ENCODE data around the gene ABCC8. TPM values are rescaled to one million over a fixed set of nuclear protein-coding genes. Genes with fewer than 3 reads are reported as not detected.

ABCC8 gene
- total and polyA plus RNA-seq, 2 donors (not counting 1 experiment from before 2014, with no cell fraction given), result 0.03 to 0.17 TPM

GRCh38 chr11:17443423-17443822 lies 33.2 kb downstream of the ABCC8 start:
- Histone ChIP-seq H3K36me3 (replicated peaks in 1 of 2; ENCODE audit: control extremely low read depth in 1 of 2, control insufficient read depth in 1 of 2, extremely low read depth in 1 of 2, insufficient read depth in 2 of 2, low read length in 1 of 2) (no peaks in the 10 kb centered on the region), H4K20me1 (ENCODE audit: control insufficient read depth, insufficient read depth, low read length, poor library complexity, severe bottlenecking) (no peaks in the 10 kb centered on the region), H3K4me3 (ENCODE audit: control extremely low read depth in 1 of 5, extremely low read depth in 1 of 5, insufficient read depth in 1 of 5, low read depth in 2 of 5, low read length in 4 of 5) (no peak overlapping the region), H3K27me3 (replicated peaks in 1 of 4; ENCODE audit: control extremely low read depth in 1 of 4, control insufficient read depth in 3 of 4, insufficient read depth in 4 of 4, low read length in 3 of 4) (peaks cover 0 to 3% (median 1%) of the 10 kb centered on the region in 4 experiments), H3K9ac (ENCODE audit: low read length) (no peak overlapping the region), H3K9me3 (ENCODE audit: control extremely low read depth in 1 of 3, control insufficient read depth in 2 of 3, insufficient read depth in 1 of 3, low read length in 2 of 3) (peaks cover 0 to 4% (median 0%) of the 10 kb centered on the region in 3 donors), H3K79me2 (ENCODE audit: control insufficient read depth, insufficient read depth, low read length) (no peaks in the 10 kb centered on the region), H3K4me2 (replicated peaks; ENCODE audit: low read depth, low read length, poor library complexity, severe bottlenecking) (no peak overlapping the region), H3K27ac (ENCODE audit: low read length in 2 of 2) (no peak overlapping the region), H3K4me1 (ENCODE audit: control insufficient read depth in 2 of 2, insufficient read depth in 2 of 2, low read length in 2 of 2) (no peaks in the 10 kb centered on the region), H2AFZ (ENCODE audit: insufficient read depth, low read depth, low read length, poor library complexity, severe bottlenecking) (no peak overlapping the region)
- no peak for DNase-seq
- POLR2A ChIA-PET, result no interaction called here
- H3K27ac Mint-ChIP-seq, result no peak overlapping the region
- ATAC-seq (ENCODE audit: low read depth), result no peak
- TF ChIP-seq, protein P1, sequence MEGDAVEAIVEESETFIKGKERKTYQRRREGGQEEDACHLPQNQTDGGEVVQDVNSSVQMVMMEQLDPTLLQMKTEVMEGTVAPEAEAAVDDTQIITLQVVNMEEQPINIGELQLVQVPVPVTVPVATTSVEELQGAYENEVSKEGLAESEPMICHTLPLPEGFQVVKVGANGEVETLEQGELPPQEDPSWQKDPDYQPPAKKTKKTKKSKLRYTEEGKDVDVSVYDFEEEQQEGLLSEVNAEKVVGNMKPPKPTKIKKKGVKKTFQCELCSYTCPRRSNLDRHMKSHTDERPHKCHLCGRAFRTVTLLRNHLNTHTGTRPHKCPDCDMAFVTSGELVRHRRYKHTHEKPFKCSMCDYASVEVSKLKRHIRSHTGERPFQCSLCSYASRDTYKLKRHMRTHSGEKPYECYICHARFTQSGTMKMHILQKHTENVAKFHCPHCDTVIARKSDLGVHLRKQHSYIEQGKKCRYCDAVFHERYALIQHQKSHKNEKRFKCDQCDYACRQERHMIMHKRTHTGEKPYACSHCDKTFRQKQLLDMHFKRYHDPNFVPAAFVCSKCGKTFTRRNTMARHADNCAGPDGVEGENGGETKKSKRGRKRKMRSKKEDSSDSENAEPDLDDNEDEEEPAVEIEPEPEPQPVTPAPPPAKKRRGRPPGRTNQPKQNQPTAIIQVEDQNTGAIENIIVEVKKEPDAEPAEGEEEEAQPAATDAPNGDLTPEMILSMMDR (IDR thresholded peaks at IDR 0.05), result no peak
- no peak for TF ChIP-seq EZH2 (IDR thresholded peaks at IDR 0.05; ENCODE audit: borderline replicate concordance, insufficient read depth, low read depth, low read length, poor library complexity, severe bottlenecking)
- no peaks in the 10 kb centered on the region for H3K4me1 Mint-ChIP-seq
- intact Hi-C loops (cut with micrococcal nuclease), result no loop called here
- CTCF ChIA-PET, result no interaction called here
- peaks cover 14% of the 10 kb centered on the region for H3K27me3 Mint-ChIP-seq
- peaks cover 3% of the 10 kb centered on the region for H3K9me3 Mint-ChIP-seq (ENCODE audit: insufficient read depth)
- no CpG with 5 or more reads among the region's 2 CpGs for WGBS (ENCODE audit: insufficient coverage)
- no peak overlapping the region for H3K4me3 Mint-ChIP-seq

- Histone ChIP-seq H4K20me1 (ENCODE audit: control insufficient read depth, insufficient read depth, low read length, poor library complexity, severe bottlenecking) (no peaks in the 10 kb centered on the region), H3K27me3 (replicated peaks in 1 of 4; ENCODE audit: control extremely low read depth in 1 of 4, control insufficient read depth in 3 of 4, insufficient read depth in 4 of 4, low read length in 3 of 4) (peaks cover 0 to 3% (median 1%) of the 10 kb centered on the region in 4 experiments), H3K36me3 (replicated peaks in 1 of 2; ENCODE audit: control extremely low read depth in 1 of 2, control insufficient read depth in 1 of 2, extremely low read depth in 1 of 2, insufficient read depth in 2 of 2, low read length in 1 of 2) (no peaks in the 10 kb centered on the region), H3K9ac (ENCODE audit: low read length) (no peak overlapping the region), H3K4me2 (replicated peaks; ENCODE audit: low read depth, low read length, poor library complexity, severe bottlenecking) (no peak overlapping the region), H2AFZ (ENCODE audit: insufficient read depth, low read depth, low read length, poor library complexity, severe bottlenecking) (no peak overlapping the region), H3K27ac (ENCODE audit: low read length in 2 of 2) (no peak overlapping the region), H3K79me2 (ENCODE audit: control insufficient read depth, insufficient read depth, low read length) (no peaks in the 10 kb centered on the region), H3K9me3 (ENCODE audit: control extremely low read depth in 1 of 3, control insufficient read depth in 2 of 3, insufficient read depth in 1 of 3, low read length in 2 of 3) (peaks cover 0 to 4% (median 0%) of the 10 kb centered on the region in 3 donors), H3K4me3 (ENCODE audit: control extremely low read depth in 1 of 5, extremely low read depth in 1 of 5, insufficient read depth in 1 of 5, low read depth in 2 of 5, low read length in 4 of 5) (no peak overlapping the region), H3K4me1 (ENCODE audit: control insufficient read depth in 2 of 2, insufficient read depth in 2 of 2, low read length in 2 of 2) (no peaks in the 10 kb centered on the region)
- 88% methylated on average over 4 of the region's 4 CpGs for WGBS (ENCODE audit: insufficient coverage)
- CTCF ChIA-PET, result no interaction called here
- H3K4me3 Mint-ChIP-seq, result no peak overlapping the region
- H3K4me1 Mint-ChIP-seq, result no peaks in the 10 kb centered on the region
- intact Hi-C loops (cut with micrococcal nuclease), result no loop called here
- H3K27ac Mint-ChIP-seq, result no peak overlapping the region
- DNase-seq, result no peak
- no peak for TF ChIP-seq EZH2 (IDR thresholded peaks at IDR 0.05; ENCODE audit: borderline replicate concordance, insufficient read depth, low read depth, low read length, poor library complexity, severe bottlenecking)
- TF ChIP-seq, protein P1 (IDR thresholded peaks at IDR 0.05), result no peak
- POLR2A ChIA-PET, result no interaction called here
- ATAC-seq (ENCODE audit: low read depth), result no peak
- peaks cover 3% of the 10 kb centered on the region for H3K9me3 Mint-ChIP-seq (ENCODE audit: insufficient read depth)
- H3K27me3 Mint-ChIP-seq, result peaks cover 14% of the 10 kb centered on the region
Observed at GRCh38 chr11:17443000-17443399, 33.6 kb downstream of the ABCC8 start.

Data from B cell (primary cell).